GM12801 (cell line): ENCODE measurements around the gene ARL13B.

Source experiments
- TF ChIP-seq, protein P1 (sequence below): IDR thresholded peaks from one replicate; pipeline ENCODE4 v1.5.1; 2011; ENCODE audit warnings: control low read depth; ENCODE audit not compliant: insufficient read length; ENCODE audit errors: extremely low read depth

ARL13B gene

GRCh38 chr3:94004301-94004910 lies 24.5 kb downstream of the ARL13B start:
- TF ChIP-seq, protein P1, sequence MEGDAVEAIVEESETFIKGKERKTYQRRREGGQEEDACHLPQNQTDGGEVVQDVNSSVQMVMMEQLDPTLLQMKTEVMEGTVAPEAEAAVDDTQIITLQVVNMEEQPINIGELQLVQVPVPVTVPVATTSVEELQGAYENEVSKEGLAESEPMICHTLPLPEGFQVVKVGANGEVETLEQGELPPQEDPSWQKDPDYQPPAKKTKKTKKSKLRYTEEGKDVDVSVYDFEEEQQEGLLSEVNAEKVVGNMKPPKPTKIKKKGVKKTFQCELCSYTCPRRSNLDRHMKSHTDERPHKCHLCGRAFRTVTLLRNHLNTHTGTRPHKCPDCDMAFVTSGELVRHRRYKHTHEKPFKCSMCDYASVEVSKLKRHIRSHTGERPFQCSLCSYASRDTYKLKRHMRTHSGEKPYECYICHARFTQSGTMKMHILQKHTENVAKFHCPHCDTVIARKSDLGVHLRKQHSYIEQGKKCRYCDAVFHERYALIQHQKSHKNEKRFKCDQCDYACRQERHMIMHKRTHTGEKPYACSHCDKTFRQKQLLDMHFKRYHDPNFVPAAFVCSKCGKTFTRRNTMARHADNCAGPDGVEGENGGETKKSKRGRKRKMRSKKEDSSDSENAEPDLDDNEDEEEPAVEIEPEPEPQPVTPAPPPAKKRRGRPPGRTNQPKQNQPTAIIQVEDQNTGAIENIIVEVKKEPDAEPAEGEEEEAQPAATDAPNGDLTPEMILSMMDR: no peak

DNA sequence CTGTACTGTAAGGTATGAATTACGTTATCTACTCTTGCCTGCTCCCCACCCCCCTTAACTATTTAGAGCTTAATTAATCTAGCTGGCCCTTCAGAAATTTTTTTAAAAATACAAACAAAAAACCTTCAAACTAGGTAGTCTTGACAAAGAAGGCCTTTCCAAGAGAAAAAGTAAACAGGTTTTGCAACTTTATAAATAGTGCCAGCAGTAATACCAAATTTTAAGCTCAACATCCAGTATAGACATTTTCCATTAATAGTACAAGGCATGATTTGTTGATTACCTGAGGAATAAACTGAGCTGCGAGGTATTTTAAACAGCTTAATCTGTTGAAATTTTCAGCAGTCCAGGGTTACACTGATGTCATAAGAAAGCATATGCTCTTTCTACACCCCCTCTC lies 28.3 kb downstream of the ARL13B start:
- TF ChIP-seq, protein P1: no peak

- TF ChIP-seq, protein P1: no peak
These were observed 29.7 kb downstream of the ARL13B start for GRCh38 chr3:94009608-94010007.

DNA sequence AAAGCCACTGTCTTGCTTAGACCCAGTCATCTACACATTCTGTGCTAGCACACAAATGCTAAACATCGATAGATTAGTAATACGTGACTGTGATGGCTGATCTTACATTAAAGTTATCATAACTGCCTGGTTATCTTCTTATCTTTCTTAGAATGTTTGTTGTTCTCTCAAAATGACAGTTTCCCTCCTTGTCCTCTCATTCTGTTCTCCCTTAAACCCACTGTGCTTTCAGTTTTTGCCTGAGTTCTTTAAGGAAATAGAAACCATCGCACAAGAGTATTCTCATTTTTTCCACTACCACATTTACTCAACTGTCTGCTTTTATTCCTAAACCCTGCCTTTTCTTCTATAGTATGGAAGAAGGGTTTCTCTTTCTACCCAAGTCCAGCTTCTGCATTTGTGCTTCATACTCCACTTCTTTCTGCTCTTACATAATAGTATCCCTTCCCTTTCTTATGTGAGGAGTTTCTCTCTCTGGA lies 31.3 kb downstream of the ARL13B start:
- TF ChIP-seq, protein P1: no peak

DNA sequence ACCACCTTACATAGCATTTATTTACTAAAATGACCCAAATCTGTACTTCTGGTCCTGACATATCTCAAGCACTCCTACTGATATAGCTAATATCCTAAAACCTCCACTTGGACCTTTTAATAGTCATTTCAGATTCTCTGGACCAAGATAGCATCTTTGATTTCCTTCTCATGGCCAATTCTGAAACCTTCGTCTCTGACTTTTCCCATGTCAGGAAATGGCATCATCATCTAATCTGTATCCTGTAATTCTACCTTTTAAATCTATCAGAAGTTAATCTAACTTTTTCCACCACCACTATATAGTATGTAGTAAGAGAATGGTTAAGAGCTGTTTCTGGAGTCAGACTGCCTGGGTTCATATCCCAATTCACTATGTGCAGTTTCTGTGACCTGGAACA lies 32.2 kb downstream of the ARL13B start:
- TF ChIP-seq, protein P1: no peak

DNA sequence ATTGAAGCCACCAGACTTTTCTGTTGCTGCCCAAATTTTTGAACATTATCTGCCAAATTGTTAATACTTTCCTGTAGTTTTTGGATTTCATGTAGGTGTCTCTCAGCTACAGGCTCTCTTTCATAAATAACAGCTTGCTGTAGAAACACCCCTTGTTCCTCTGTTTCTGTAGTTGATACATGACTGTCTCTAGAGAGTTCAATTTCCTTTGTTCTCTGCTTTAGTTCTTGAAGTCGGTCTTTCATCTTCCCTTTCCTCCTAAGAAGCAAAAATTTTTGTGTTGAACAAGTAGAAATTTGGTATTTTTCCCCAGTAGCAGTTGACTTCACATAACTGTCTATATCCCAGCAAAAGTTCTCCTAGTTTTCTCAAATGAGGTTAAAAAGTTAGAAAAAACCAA lies 35.1 kb downstream of the ARL13B start:
- TF ChIP-seq, protein P1: no peak

DNA sequence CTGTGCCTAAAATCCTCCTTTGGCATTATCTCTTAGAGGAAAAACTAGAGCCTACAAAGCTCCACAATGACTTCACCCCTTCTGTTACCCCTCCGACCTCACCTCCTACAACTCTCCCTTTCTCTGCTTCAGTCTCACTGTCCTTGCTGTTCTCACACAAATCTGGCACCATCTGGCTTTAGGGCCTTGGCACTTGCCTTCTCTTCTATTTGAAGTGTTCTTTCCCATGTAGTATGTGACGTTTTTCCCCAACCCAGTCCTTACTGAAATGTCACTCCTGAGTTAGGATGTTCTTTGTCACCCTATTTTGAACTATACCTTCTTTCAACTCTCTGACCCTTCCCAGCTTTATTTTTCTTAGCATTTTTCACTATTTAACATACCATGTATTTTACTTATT lies 39.7 kb downstream of the ARL13B start:
- TF ChIP-seq, protein P1: no peak
